Prostate gland (tissue), 2 donors: ENCODE measurements around the gene ST3GAL2.
"Not testable (repeated sequence)": the region's sequence is repeated elsewhere in the genome, so short reads cannot be mapped to it uniquely, and the experiment has no call there.

Experiments used
- POLR2A ChIP-seq: fragments of 450-650 bp; IDR thresholded peaks from one replicate; pipeline ENCODE4 v1.6.1; 2016; ENCODE audit warnings: antibody characterized with exemption, mild to moderate bottlenecking
- TF ChIP-seq, protein P1 (sequence below), 4 experiments: fragments of 200-600 bp in 2 of 4; fragments of 450-650 bp in 2 of 4; sonication (generic) in 2 of 4; IDR thresholded peaks; 1 replicate in 3 of 4; 2 replicates in 1 of 4; pipeline ENCODE4 v1.5.1; 2016 to 2019; ENCODE audit warnings: antibody characterized with exemption in 4 of 4, mild to moderate bottlenecking in 2 of 4, moderate library complexity in 2 of 4

DNA sequence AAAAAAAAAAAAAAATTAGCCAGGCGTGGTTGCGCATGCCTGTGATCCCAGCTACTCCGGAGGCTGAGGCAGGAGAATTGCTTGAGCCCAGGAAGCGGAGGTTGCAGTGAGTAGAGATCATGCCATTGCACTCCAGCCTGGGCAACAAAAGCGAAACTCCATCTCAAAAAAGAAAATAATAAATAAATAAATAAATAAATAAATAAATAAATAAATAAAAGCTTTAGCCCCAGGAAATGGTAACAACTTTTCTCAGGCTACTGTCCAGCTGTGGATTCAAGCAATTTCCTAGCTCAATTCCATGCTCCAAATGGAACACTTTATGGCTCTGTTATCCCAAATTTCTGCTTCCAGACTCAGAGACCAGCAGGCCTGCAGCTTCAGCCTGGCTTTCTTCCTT, 25.3 kb downstream of the ST3GAL2 start:
- not testable (repeated sequence) for TF ChIP-seq POLR2A
- TF ChIP-seq, protein P1, sequence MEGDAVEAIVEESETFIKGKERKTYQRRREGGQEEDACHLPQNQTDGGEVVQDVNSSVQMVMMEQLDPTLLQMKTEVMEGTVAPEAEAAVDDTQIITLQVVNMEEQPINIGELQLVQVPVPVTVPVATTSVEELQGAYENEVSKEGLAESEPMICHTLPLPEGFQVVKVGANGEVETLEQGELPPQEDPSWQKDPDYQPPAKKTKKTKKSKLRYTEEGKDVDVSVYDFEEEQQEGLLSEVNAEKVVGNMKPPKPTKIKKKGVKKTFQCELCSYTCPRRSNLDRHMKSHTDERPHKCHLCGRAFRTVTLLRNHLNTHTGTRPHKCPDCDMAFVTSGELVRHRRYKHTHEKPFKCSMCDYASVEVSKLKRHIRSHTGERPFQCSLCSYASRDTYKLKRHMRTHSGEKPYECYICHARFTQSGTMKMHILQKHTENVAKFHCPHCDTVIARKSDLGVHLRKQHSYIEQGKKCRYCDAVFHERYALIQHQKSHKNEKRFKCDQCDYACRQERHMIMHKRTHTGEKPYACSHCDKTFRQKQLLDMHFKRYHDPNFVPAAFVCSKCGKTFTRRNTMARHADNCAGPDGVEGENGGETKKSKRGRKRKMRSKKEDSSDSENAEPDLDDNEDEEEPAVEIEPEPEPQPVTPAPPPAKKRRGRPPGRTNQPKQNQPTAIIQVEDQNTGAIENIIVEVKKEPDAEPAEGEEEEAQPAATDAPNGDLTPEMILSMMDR (IDR thresholded peaks at IDR 0.05): not testable (repeated sequence)
